ENCODE measurements around the gene WDR48. TPM values are rescaled to one million over a fixed set of nuclear protein-coding genes. Genes with fewer than 3 reads are reported as not detected.

Gene WDR48
- total RNA-seq, 2 donors from 2014 or later: 15.8 to 16.5 TPM

Small RNA genes lying within 50 kb of the gene (microRNA-seq; reads per million reads assigned to microRNA genes)
- gene MIR6822 (ENCODE audit: borderline number of aligned reads in 2 of 2, borderline replicate concordance in 2 of 2): 0 reads per million in 2 donors

Small RNA genes lying within 50 kb of the gene (small RNA-seq; reads per million reads assigned to genes)
- gene RNU6-1227P: not detected

Other genes with a start within 250 kb of the WDR48 start
- gene SCN10A, start 235.8 kb upstream of the WDR48 start, total RNA-seq: not detected
- gene SCN11A, start 72 bp upstream of the WDR48 start, total RNA-seq: under 1 TPM in 1 of 2 donors, not detected in 1; 0.26 TPM
- 10 to 100 TPM; 38.4 to 53.1 TPM for gene GORASP1, start 55.6 kb downstream of the WDR48 start, total RNA-seq
- gene TTC21A, start 55.7 kb downstream of the WDR48 start, total RNA-seq: 10 to 100 TPM in 1 of 2 donors, 1 to 10 TPM in 1; 6.7 to 46.5 TPM
- gene CSRNP1, start 101.6 kb downstream of the WDR48 start, total RNA-seq: 10 to 100 TPM; 18.4 to 39.6 TPM
- gene XIRP1, start 140.6 kb downstream of the WDR48 start, total RNA-seq: not detected
- gene CX3CR1, start 228.0 kb downstream of the WDR48 start, total RNA-seq: 1 to 10 TPM in 1 of 2 donors, not detected in 1; 1.3 TPM